Nephron progenitor cell (in vitro differentiated cells): Measurements from ENCODE around the gene SLC35A5.

Experiments used
- DNase-seq: peaks from one replicate; pipeline ENCODE4 v3.0.0; 2021
- H3K27ac Mint-ChIP-seq: 2 replicates; pipeline ENCODE4 v1.8.0; 2021; ENCODE audit warnings: mild to moderate bottlenecking, moderate library complexity, mixed read lengths
- H3K27me3 Mint-ChIP-seq: 2 replicates; pipeline ENCODE4 v1.8.0; 2021; ENCODE audit warnings: mild to moderate bottlenecking, low read depth, mixed read lengths; ENCODE audit not compliant: poor library complexity
- H3K36me3 Mint-ChIP-seq: 2 replicates; pipeline ENCODE4 v1.8.0; 2021; ENCODE audit warnings: low read depth, mixed read lengths
- H3K4me1 Mint-ChIP-seq: 2 replicates; pipeline ENCODE4 v1.8.0; 2021; ENCODE audit warnings: mixed read lengths
- H3K4me3 Mint-ChIP-seq: 2 replicates; pipeline ENCODE4 v1.8.0; 2021; ENCODE audit warnings: mild to moderate bottlenecking, moderate library complexity, mixed read lengths
- H3K9me3 Mint-ChIP-seq: 2 replicates; pipeline ENCODE4 v1.8.0; 2021; ENCODE audit warnings: mild to moderate bottlenecking, moderate library complexity, mixed read lengths
- TF ChIP-seq, protein P1 (sequence below): fragments of 200-600 bp; sonication (generic); IDR thresholded peaks from 2 replicates; pipeline ENCODE4 v1.5.0; 2021; ENCODE audit warnings: antibody characterized with exemption

Gene SLC35A5

DNA sequence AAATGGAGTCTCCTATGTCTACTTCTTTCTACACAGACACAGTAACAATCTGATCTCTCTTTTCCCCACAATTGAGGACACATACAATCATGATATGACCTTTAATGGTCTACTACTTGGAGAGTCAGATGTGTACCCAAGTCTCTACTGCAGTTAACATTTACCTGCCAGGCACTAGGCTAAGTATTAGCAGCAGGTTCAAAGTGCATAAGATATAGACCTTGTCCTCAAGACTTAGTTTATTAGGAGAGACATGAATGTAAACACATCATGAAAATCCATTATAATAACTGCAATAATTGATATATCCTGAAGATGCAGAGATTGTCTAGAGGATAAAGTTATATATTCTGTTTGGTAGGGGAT lies 3.1 kb downstream of the SLC35A5 start:
- Mint-ChIP-seq H3K36me3 (peaks cover 28% of the 10 kb centered on the region), H3K4me1 (peaks cover 18% of the 10 kb centered on the region), H3K27ac (no peak overlapping the region), H3K9me3 (no peaks in the 10 kb centered on the region), H3K27me3 (no peaks in the 10 kb centered on the region), H3K4me3 (no peak overlapping the region)
- TF ChIP-seq, protein P1, sequence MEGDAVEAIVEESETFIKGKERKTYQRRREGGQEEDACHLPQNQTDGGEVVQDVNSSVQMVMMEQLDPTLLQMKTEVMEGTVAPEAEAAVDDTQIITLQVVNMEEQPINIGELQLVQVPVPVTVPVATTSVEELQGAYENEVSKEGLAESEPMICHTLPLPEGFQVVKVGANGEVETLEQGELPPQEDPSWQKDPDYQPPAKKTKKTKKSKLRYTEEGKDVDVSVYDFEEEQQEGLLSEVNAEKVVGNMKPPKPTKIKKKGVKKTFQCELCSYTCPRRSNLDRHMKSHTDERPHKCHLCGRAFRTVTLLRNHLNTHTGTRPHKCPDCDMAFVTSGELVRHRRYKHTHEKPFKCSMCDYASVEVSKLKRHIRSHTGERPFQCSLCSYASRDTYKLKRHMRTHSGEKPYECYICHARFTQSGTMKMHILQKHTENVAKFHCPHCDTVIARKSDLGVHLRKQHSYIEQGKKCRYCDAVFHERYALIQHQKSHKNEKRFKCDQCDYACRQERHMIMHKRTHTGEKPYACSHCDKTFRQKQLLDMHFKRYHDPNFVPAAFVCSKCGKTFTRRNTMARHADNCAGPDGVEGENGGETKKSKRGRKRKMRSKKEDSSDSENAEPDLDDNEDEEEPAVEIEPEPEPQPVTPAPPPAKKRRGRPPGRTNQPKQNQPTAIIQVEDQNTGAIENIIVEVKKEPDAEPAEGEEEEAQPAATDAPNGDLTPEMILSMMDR = no peak
- DNase-seq = no peak

DNA sequence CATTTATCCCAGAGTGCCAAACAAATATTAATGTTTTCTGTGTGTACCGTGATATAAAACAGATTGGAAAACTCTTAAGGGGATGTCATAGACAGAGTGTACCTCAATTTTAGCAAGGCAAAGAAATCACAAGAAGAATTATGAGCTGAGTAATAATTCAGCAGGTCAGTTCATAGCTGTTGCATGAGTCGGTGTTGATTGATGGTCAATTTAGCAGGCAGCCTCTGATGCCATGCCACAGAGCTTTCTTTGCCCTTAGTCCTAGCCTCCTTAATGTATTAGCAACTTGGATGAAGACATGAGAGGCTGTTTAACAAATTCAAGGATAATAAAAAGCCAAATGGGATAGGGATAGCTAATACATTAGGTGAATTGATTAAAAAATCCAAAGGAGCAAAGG lies 6.8 kb downstream of the SLC35A5 start:
- TF ChIP-seq, protein P1 = no peak
- Mint-ChIP-seq H3K9me3 (no peaks in the 10 kb centered on the region), H3K27me3 (no peaks in the 10 kb centered on the region), H3K4me1 (peaks cover 6% of the 10 kb centered on the region), H3K36me3 (peaks cover 55% of the 10 kb centered on the region), H3K27ac (no peak overlapping the region), H3K4me3 (no peak overlapping the region)
- no peak for DNase-seq

DNA sequence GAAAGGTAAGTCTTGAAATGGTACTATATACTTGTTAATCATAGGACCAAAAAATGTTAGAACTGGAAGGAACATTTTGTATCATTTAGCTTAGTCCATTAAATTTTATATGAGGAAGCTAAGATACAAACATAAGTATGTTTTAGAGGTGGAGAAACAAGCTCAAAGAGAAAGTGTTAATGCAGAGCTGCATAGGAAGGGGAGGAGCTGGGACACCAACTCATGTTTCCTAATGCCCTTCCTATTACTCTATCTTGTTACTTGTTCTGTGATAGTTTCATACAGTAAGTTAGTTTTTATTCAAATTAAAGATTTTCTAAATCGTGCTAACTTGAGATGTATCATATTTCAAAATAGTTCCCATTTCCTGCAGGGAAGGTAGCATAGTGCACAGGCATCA lies 7.4 kb downstream of the SLC35A5 start:
- no peak overlapping the region for H3K27ac Mint-ChIP-seq
- no peaks in the 10 kb centered on the region for H3K9me3 Mint-ChIP-seq
- H3K27me3 Mint-ChIP-seq = no peaks in the 10 kb centered on the region
- TF ChIP-seq, protein P1 = no peak
- peaks cover 55% of the 10 kb centered on the region for H3K36me3 Mint-ChIP-seq
- no peak for DNase-seq
- H3K4me1 Mint-ChIP-seq = peaks cover under 1% of the 10 kb centered on the region
- H3K4me3 Mint-ChIP-seq = no peak overlapping the region

GRCh38 chr3:112572701-112573100 lies 10.9 kb downstream of the SLC35A5 start:
- no peak for DNase-seq
- peak overlapping the region; percentile 17 for H3K27ac Mint-ChIP-seq
- H3K36me3 Mint-ChIP-seq = peaks cover 41% of the 10 kb centered on the region
- no peaks in the 10 kb centered on the region for H3K9me3 Mint-ChIP-seq
- TF ChIP-seq, protein P1 = no peak
- H3K4me1 Mint-ChIP-seq = no peaks in the 10 kb centered on the region
- H3K27me3 Mint-ChIP-seq = no peaks in the 10 kb centered on the region
- no peak overlapping the region for H3K4me3 Mint-ChIP-seq

DNA sequence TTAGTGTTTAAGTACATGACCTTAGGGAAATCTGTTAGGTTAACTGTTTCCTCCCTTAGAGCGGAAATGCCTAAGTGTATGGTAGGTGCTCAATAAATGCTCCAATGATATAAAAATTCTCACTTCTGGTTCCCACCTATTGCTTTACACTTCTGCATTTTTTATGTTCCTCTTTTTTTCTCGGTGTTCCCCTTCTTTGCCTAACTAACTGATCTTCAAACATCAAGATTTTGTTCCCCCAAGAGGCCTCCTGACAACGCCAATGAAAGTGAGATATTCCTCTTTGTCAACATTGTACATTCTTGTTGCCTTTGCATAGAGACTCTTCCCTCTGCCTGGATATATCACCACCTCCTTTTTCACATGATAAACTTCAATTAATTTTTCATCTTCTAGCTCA lies 17.4 kb downstream of the SLC35A5 start:
- H3K4me3 Mint-ChIP-seq = no peak overlapping the region
- peaks cover 21% of the 10 kb centered on the region for H3K36me3 Mint-ChIP-seq
- no peaks in the 10 kb centered on the region for H3K27me3 Mint-ChIP-seq
- TF ChIP-seq, protein P1 = no peak
- no peak for DNase-seq
- no peaks in the 10 kb centered on the region for H3K4me1 Mint-ChIP-seq
- H3K9me3 Mint-ChIP-seq = no peaks in the 10 kb centered on the region
- H3K27ac Mint-ChIP-seq = no peak overlapping the region

DNA sequence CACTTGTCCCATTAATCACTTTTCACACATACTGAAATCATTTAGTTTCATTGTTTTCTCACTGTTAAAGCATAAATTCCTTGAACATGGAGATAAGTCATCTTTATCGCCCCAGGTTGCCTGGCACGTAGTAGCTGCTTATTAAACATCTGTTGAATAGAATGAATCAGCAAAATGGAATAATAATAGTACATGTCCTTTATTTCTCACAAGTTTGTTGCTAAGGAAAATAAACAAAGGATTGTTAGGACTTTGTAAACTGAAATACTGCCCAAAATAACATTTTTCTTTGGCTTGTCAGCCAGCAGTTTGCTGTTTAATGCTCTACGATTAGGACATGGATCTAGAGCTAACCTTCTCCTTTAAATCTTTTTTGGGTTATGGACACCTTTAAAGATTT lies 17.9 kb downstream of the SLC35A5 start:
- TF ChIP-seq, protein P1 = no peak
- H3K36me3 Mint-ChIP-seq = peaks cover 23% of the 10 kb centered on the region
- no peaks in the 10 kb centered on the region for H3K4me1 Mint-ChIP-seq
- H3K4me3 Mint-ChIP-seq = no peak overlapping the region
- no peak for DNase-seq
- no peak overlapping the region for H3K27ac Mint-ChIP-seq
- H3K27me3 Mint-ChIP-seq = no peaks in the 10 kb centered on the region
- no peaks in the 10 kb centered on the region for H3K9me3 Mint-ChIP-seq
